ENCODE results near the gene SACM1L.

- TF ChIP-seq EZH2 (IDR thresholded peaks at IDR 0.05; ENCODE audit: borderline replicate concordance, low read depth, low read length, severe bottlenecking) (no peak), CTCF (IDR thresholded peaks at IDR 0.05; ENCODE audit: borderline replicate concordance, extremely low read depth, low read length, poor library complexity, severe bottlenecking) (no peak)
Measured at GRCh38 chr3:45736707-45737106, 47.5 kb downstream of the SACM1L start.
